Nephron progenitor cell (in vitro differentiated cells): Measurements from ENCODE around the gene HMGXB3.

Experiments used
- DNase-seq: peaks from one replicate; pipeline ENCODE4 v3.0.0; 2021
- H3K27ac Mint-ChIP-seq: 2 replicates; pipeline ENCODE4 v1.8.0; 2021; ENCODE audit warnings: mild to moderate bottlenecking, moderate library complexity, mixed read lengths
- H3K27me3 Mint-ChIP-seq: 2 replicates; pipeline ENCODE4 v1.8.0; 2021; ENCODE audit warnings: mild to moderate bottlenecking, low read depth, mixed read lengths; ENCODE audit not compliant: poor library complexity
- H3K36me3 Mint-ChIP-seq: 2 replicates; pipeline ENCODE4 v1.8.0; 2021; ENCODE audit warnings: low read depth, mixed read lengths
- H3K4me1 Mint-ChIP-seq: 2 replicates; pipeline ENCODE4 v1.8.0; 2021; ENCODE audit warnings: mixed read lengths
- H3K4me3 Mint-ChIP-seq: 2 replicates; pipeline ENCODE4 v1.8.0; 2021; ENCODE audit warnings: mild to moderate bottlenecking, moderate library complexity, mixed read lengths
- H3K9me3 Mint-ChIP-seq: 2 replicates; pipeline ENCODE4 v1.8.0; 2021; ENCODE audit warnings: mild to moderate bottlenecking, moderate library complexity, mixed read lengths
- TF ChIP-seq, protein P1 (sequence below): fragments of 200-600 bp; sonication (generic); IDR thresholded peaks from 2 replicates; pipeline ENCODE4 v1.5.0; 2021; ENCODE audit warnings: antibody characterized with exemption

Gene HMGXB3

DNA sequence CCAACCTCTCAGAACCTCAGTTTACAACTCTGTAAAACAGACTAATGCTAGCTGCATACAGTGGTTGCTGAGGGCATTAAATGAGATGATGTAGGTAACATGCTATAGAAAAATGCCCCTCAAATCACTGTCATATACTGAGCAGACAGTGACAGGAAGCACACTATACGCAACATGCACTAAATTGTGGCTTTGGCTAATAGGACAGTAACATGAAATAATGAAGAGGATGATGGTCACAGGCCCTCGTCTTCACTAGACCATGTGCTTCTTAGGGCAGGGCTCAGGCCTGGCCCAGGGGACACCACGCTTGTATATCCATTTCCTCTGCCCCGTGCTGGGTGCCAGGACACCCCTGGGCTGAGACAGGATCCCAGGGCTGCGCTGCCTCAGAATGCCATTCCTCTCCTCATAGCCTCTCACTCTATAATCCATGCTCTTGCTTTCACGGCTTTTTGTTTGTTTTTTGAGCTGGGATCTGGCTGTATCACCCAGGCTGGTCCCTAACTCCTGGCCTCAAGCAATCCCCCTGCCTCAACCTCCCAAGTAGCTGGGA lies 66.9 kb downstream of the HMGXB3 start:
- TF ChIP-seq, protein P1, sequence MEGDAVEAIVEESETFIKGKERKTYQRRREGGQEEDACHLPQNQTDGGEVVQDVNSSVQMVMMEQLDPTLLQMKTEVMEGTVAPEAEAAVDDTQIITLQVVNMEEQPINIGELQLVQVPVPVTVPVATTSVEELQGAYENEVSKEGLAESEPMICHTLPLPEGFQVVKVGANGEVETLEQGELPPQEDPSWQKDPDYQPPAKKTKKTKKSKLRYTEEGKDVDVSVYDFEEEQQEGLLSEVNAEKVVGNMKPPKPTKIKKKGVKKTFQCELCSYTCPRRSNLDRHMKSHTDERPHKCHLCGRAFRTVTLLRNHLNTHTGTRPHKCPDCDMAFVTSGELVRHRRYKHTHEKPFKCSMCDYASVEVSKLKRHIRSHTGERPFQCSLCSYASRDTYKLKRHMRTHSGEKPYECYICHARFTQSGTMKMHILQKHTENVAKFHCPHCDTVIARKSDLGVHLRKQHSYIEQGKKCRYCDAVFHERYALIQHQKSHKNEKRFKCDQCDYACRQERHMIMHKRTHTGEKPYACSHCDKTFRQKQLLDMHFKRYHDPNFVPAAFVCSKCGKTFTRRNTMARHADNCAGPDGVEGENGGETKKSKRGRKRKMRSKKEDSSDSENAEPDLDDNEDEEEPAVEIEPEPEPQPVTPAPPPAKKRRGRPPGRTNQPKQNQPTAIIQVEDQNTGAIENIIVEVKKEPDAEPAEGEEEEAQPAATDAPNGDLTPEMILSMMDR: no peak
- Mint-ChIP-seq H3K27me3 (peaks cover 6% of the 10 kb centered on the region), H3K4me3 (no peak overlapping the region), H3K36me3 (no peaks in the 10 kb centered on the region), H3K27ac (no peak overlapping the region), H3K4me1 (peaks cover 23% of the 10 kb centered on the region), H3K9me3 (no peaks in the 10 kb centered on the region)
- no peak for DNase-seq

DNA sequence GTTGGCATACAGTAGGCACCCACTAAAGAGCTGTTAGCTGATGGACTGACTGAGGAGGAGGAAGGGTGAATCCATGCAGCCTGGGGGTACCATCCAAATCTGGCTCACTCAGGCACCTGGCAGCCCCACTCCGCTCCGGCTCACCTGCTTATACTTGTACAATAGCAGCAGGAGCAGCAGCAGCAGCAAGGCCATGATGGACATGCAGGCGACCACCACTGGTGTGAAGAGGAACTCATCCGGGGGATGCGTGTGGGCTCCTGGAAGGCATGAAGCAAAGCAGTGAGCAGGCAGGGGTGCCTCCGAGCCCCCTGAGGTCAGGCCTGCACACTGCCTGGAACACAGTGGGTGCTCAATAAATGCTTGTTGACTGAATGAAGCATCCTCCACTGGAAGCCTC lies 67.5 kb downstream of the HMGXB3 start:
- peaks cover 4% of the 10 kb centered on the region for H3K9me3 Mint-ChIP-seq
- peaks cover 23% of the 10 kb centered on the region for H3K4me1 Mint-ChIP-seq
- TF ChIP-seq, protein P1: no peak
- H3K4me3 Mint-ChIP-seq: no peak overlapping the region
- H3K36me3 Mint-ChIP-seq: no peaks in the 10 kb centered on the region
- H3K27me3 Mint-ChIP-seq: peaks cover 10% of the 10 kb centered on the region
- no peak overlapping the region for H3K27ac Mint-ChIP-seq
- no peak for DNase-seq

GRCh38 chr5:150068472-150068871 lies 67.9 kb downstream of the HMGXB3 start:
- Mint-ChIP-seq H3K27ac (no peak overlapping the region), H3K9me3 (peaks cover 4% of the 10 kb centered on the region), H3K4me3 (no peak overlapping the region), H3K4me1 (peaks cover 21% of the 10 kb centered on the region), H3K36me3 (no peaks in the 10 kb centered on the region), H3K27me3 (peaks cover 8% of the 10 kb centered on the region)
- TF ChIP-seq, protein P1: no peak
- DNase-seq: no peak

GRCh38 chr5:150068961-150069645 lies 68.6 kb downstream of the HMGXB3 start:
- no peak for DNase-seq
- H3K27me3 Mint-ChIP-seq: peaks cover 8% of the 10 kb centered on the region

DNA sequence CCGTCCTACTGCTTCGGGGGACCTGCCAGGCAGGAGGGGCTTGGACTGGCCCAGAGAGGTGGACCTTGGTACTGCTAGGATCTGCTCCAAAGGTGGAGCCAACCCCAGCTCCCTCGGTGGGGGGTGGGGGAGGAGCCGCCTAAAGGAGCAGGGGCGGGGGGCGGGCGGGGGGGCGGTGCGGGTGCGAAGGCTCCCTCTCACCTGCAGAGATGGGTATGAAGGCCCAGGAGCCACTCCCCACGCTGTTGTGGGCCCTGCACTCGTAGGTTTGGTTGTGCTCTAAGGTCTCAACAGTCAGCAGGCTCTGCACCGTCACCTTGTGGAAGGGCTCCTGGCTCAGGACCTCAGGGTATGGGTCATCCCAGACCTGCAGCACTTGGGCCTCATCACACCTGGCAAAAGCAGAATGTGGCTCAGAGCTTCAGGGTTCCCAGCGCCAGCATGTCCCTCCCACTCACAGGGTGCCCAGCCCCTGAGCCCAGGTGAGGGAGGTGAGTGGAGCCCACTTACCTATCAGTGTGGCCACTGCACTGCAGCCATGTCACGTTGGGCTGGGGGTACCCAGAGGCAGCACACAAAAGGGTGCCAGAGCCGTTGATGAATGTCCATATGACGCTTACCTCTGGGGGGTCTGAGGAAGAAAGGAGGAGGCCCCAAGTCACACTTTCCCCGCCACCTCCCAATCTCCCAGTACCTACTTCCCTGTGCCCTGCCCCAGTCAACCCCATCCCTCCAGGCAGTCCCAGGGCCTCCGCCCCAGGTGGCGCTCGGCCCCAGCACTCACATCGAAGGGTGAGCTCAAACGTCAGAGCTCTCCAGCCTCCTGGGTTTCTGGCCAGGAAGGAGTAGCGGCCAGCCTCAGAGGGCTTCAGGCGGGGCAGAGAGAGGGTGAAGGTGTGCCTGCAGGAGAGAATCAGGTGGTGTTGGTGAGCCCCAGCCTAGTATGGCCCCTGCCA lies 69.4 kb downstream of the HMGXB3 start:
- no peak for DNase-seq
- no peaks in the 10 kb centered on the region for H3K36me3 Mint-ChIP-seq

More at GRCh38 chr5:150068961-150069645, 68.6 kb downstream of the HMGXB3 start:
- Mint-ChIP-seq H3K9me3 (peaks cover 4% of the 10 kb centered on the region), H3K4me3 (no peak overlapping the region), H3K36me3 (no peaks in the 10 kb centered on the region), H3K4me1 (peaks cover 18% of the 10 kb centered on the region), H3K27ac (no peak overlapping the region)
- TF ChIP-seq, protein P1: no peak

More for the DNA sequence above, 69.4 kb downstream of the HMGXB3 start:
- Mint-ChIP-seq H3K27ac (no peak overlapping the region), H3K4me3 (no peak overlapping the region), H3K4me1 (peaks cover 10% of the 10 kb centered on the region), H3K27me3 (peaks cover 8% of the 10 kb centered on the region), H3K9me3 (peaks cover 4% of the 10 kb centered on the region)
- TF ChIP-seq, protein P1: no peak
